AG09319 (cell line): ENCODE results near the gene ANGPTL4.
"Not testable (repeated sequence)": the region's sequence is repeated elsewhere in the genome, so short reads cannot be mapped to it uniquely, and the experiment has no call there.

Source experiments
- DNase-seq: peaks from one replicate; pipeline ENCODE4 v3.0.0-alpha.2; 2010; ENCODE audit warnings: low read depth; ENCODE audit errors: extremely low read depth
- TF ChIP-seq, protein P1 (sequence below): IDR thresholded peaks from 2 replicates; pipeline ENCODE4 v1.5.1; 2011; ENCODE audit warnings: low read depth, mild to moderate bottlenecking, inconsistent platforms, low read length, moderate library complexity

ANGPTL4 gene

DNA sequence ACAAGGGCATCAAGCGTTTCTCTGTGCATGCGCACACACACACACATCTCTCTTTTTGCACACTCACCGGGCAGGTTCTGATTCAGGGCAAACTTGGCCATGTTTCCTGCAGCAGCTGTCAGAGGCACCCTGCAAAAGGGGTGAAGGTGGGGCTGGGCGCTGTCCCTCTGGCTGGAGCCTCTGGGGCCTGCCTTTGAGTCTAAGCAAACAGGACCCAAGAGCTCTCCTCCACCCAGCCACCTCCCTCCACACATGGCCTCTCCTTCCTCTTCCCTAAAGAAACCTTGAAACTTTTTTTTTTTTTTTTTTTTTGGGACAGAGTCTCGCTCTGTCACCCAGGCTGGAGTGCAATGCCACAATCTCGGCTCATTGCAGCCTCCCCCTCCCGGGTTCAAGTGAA is 26.2 kb upstream of the ANGPTL4 start:
- TF ChIP-seq, protein P1, sequence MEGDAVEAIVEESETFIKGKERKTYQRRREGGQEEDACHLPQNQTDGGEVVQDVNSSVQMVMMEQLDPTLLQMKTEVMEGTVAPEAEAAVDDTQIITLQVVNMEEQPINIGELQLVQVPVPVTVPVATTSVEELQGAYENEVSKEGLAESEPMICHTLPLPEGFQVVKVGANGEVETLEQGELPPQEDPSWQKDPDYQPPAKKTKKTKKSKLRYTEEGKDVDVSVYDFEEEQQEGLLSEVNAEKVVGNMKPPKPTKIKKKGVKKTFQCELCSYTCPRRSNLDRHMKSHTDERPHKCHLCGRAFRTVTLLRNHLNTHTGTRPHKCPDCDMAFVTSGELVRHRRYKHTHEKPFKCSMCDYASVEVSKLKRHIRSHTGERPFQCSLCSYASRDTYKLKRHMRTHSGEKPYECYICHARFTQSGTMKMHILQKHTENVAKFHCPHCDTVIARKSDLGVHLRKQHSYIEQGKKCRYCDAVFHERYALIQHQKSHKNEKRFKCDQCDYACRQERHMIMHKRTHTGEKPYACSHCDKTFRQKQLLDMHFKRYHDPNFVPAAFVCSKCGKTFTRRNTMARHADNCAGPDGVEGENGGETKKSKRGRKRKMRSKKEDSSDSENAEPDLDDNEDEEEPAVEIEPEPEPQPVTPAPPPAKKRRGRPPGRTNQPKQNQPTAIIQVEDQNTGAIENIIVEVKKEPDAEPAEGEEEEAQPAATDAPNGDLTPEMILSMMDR: no peak
- no peak for DNase-seq

DNA sequence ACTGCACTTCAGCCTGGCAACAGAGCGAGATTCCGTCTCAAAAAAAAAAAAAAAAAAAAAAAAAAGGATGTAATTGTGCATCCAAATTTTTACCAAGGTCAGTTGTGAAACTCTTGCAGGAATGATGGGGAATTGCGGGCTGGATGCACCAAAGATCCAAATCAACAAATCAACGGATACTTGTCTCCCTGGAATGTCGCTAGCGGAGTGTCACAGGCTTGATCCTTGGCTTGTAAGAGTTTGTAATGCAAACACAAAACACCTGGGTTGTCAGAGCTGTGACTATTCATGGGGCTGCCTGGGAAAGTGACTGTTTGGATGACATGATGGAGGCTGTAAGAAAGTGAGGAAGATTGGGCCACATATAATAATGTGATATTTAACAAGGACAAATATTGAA is 25.1 kb upstream of the ANGPTL4 start:
- no peak for DNase-seq

DNA sequence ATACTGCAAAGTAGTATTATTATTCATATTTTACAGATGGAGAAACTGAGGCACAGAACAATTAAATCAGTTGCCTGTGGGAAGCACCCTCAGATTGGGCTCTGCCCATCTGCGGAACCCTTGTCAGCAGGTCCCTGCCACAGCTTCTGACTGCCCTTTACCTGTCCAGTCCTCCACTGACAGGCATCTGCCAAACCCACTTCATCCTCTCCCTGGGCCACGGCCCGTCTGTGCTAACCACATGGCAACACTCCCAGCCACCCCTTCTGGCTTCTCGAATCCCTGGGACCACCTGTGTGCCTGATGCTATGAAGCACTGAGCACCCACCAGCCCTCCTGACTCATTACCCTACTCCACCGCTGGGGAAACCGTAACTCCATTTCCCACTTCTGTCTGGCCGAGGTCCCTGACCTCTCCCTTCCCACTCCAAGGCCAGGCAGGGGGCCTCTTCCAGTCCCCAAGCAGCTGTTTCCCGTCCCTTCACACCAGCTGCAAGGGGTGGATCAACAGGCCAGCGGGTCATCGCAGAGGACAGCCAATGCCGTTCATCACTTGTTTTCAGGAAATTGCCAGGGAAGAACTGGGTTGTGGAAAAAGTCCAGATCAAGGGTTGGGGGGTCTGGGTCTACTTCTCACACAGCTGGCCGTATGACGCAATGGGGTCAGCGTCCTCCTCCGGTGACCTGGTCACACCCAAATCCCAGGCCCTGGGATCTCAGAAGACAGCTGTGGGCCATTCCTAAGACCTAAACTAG is 23.4 kb upstream of the ANGPTL4 start:
- TF ChIP-seq, protein P1: no peak

More for the DNA sequence above, 25.1 kb upstream of the ANGPTL4 start:
- TF ChIP-seq, protein P1: no peak

DNA sequence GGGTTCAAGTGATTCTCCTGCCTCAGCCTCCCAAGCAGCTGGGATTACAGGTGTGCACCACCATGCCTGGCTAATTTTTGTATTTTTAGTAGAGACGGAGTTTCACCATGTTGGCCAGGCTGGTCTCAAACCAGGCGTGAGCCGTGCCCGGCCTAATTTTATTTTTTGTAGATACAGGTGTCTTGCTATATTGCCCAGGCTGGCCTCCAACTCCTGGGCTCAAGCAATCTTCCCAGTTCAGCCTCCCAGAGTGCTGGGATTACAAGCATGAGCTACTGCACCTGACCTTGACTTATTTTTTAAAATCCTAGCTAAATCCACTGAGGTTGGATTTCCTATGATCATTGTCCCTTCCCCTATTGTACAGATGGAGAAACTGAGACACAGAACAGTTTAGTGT is 22.5 kb upstream of the ANGPTL4 start:
- not testable (repeated sequence) for DNase-seq

More for the DNA sequence above, 23.4 kb upstream of the ANGPTL4 start:
- DNase-seq: no peak

DNA sequence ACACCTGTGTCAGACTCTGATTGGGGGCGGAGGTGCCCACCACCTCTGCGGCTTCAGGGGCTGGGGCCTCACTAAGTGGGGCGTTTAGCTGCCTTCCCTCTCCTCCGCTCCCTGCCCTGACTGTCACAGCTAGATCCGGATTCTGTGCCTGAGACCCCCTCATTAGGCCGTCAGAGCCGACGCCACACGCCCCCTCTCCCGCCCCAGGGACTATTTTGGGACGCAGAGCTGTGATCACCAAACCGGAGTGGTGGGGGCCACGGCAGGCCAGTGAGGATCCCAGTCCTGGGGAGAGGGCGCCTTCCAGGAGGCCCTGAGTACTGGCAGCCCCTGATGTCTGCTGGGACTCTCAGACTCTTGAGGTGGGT is 21.7 kb upstream of the ANGPTL4 start:
- TF ChIP-seq, protein P1: no peak
- no peak for DNase-seq

DNA sequence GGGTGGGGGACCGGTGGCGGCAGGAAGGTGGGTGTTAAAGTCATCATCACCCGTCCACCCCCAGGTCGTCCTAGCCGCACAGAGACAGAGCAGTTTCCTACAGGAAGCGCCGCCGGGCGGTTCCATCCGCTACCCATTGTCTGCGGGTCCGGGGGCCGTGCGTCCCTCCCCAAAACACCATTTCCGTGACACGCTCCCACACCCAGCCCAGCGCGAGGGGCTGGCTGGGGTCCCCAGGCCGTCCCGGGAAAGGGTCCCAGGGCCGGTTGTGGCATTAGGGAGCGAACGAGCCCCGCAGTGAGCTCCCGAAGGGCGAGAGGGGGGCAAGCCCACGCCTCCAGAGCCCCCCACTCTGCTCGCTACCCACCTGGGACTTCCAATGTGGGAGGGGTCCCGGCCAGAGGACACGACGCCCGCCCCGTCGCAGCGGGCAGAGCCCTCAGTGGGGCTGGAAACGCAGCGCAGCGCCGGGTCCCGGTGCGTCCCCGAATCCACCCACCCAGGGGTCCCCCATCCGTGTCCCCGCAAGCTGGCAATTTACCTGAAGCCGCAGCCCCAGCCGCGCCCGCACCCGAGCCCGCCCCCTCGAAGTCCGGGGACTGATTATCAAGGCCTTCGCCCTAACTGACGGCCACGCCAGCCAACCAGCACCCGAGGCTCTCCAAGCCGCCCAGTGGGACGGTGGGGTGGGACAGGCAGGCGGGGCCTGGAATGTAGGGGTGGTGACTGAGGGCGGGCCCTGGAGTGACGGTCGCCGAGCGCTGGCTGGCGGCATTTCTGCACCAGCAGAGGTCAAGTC is 21.1 kb upstream of the ANGPTL4 start, which contains the start of gene KANK3:
Gene KANK3 (minus strand): TSS at position 579 of the 799 bp plus-strand sequence. CDS start 5,434 bp downstream, outside the sequence.
- TF ChIP-seq, protein P1: no peak
- DNase-seq: peak; percentile 81

DNA sequence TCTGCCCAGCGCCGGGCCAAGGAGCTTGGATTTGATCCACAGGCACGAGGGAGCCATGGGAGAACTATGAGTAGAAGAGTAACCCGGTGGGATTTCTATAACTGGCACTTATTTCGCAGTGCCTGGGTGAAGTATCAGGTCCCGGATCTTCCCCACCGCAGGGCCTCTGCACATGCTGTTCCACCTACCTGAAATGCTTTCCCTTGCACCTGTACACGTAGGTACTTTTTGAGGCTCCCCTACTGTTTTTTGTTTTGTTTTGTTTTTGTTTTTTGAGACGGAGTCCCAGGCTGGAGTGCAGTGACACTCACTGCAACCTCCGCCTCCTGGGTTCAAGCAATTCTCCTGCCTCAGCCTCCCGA is 20.5 kb upstream of the ANGPTL4 start:
- TF ChIP-seq, protein P1: no peak
- no peak for DNase-seq

DNA sequence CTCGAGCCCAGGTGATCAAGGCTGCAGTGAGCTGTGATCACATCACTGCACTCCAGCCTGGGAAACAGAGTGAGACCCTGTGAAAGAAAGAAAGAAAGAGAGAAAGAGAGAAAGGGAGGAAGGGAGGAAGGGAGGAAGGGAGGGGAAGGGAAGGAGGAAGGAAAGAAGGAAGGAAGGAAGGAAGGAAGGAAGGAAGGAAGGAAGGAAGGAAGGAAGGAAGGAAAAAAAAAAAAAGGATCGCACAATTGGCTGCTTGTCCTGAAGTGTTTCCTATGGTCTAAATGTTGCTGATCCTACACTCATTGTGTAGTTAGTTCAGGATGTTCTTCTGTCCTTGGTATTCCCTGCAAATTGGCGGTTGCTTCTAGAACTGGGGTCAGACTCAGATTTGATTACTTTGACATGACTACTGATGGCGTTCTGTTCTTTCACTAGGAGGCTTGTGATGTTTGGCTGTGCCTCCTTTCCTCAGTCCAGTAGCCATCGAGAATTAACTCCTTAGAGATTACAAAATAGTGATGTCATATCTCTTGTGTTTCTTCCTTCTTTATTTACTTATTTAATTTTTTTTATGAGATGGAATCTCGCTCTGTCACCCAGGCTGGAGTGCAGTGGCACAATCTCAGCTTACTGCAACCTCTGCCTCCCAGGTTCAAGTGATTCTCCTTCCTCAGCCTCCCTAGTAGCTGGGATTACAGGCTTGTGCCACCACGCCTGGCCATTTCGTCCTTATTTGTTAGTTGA is 14.2 kb upstream of the ANGPTL4 start:
- not testable (repeated sequence) for DNase-seq
